Measurements from ENCODE around the gene EXOC6. TPM values are rescaled to one million over a fixed set of nuclear protein-coding genes. Genes with fewer than 3 reads are reported as not detected.

The EXOC6 gene
- 10 to 100 TPM in 2 of 3 donors, 1 to 10 TPM in 1; 7.0 to 26.1 (median 16.1) TPM for total RNA-seq

GRCh38 chr10:92848441-92849233, at the start of gene EXOC6:
TSS of gene EXOC6 (plus strand) at chr10:92848520. CDS start at chr10:92848534, 14 bp downstream.
- Histone ChIP-seq H3K27me3 (no peaks in the 10 kb centered on the region), H3K36me3 (no peaks in the 10 kb centered on the region), H3K4me3 (peak within 1 kb of the TSS; percentile 93 to 95 (median 94)), H3K27ac (peak within 1 kb of the TSS; percentile 87 to 92), H3K4me1 (no peaks in the 10 kb centered on the region), H3K9me3 (no peaks in the 10 kb centered on the region)
- intact Hi-C loops (cut with DNase I; ENCODE audit: low total_unique reads), result no loop called here
- no peak for TF ChIP-seq POLR2A (IDR thresholded peaks at IDR 0.05)
- TF ChIP-seq POLR2AphosphoS5 (IDR thresholded peaks at IDR 0.05), result no peak
- TF ChIP-seq CTCF (IDR thresholded peaks at IDR 0.05), result no peak
- DNase-seq (ENCODE audit: low spot score in 2 of 2), result peak; percentile 44 to 77

GRCh38 chr10:92799568-92799967, 48.8 kb upstream of the EXOC6 start:
- intact Hi-C loops (cut with DNase I; ENCODE audit: low total_unique reads), result no loop called here
- Histone ChIP-seq H3K4me3 (no peak overlapping the region), H3K27ac (no peak overlapping the region), H3K4me1 (no peaks in the 10 kb centered on the region), H3K27me3 (no peaks in the 10 kb centered on the region), H3K36me3 (no peaks in the 10 kb centered on the region), H3K9me3 (no peaks in the 10 kb centered on the region)
- TF ChIP-seq CTCF (IDR thresholded peaks at IDR 0.05) (no peak), POLR2AphosphoS5 (IDR thresholded peaks at IDR 0.05) (no peak), POLR2A (IDR thresholded peaks at IDR 0.05) (no peak)
- no peak for DNase-seq (ENCODE audit: low spot score in 2 of 2)

GRCh38 chr10:92800134-92800733, 48.1 kb upstream of the EXOC6 start:
- Histone ChIP-seq H3K27ac (no peak overlapping the region), H3K36me3 (no peaks in the 10 kb centered on the region), H3K27me3 (no peaks in the 10 kb centered on the region), H3K4me1 (no peaks in the 10 kb centered on the region), H3K4me3 (no peak overlapping the region), H3K9me3 (no peaks in the 10 kb centered on the region)
- TF ChIP-seq CTCF (IDR thresholded peaks at IDR 0.05) (no peak), POLR2AphosphoS5 (IDR thresholded peaks at IDR 0.05) (no peak), POLR2A (IDR thresholded peaks at IDR 0.05) (no peak)
- intact Hi-C loops (cut with DNase I; ENCODE audit: low total_unique reads), result no loop called here
- no peak for DNase-seq (ENCODE audit: low spot score in 2 of 2)

- Histone ChIP-seq H3K9me3 (no peaks in the 10 kb centered on the region), H3K4me1 (no peaks in the 10 kb centered on the region), H3K27me3 (no peaks in the 10 kb centered on the region), H3K4me3 (no peak overlapping the region), H3K36me3 (no peaks in the 10 kb centered on the region), H3K27ac (no peak overlapping the region)
- DNase-seq (ENCODE audit: low spot score in 2 of 2), result no peak
- no peak for TF ChIP-seq CTCF (IDR thresholded peaks at IDR 0.05)
- TF ChIP-seq POLR2AphosphoS5 (IDR thresholded peaks at IDR 0.05), result no peak
- no peak for TF ChIP-seq POLR2A (IDR thresholded peaks at IDR 0.05)
- intact Hi-C loops (cut with DNase I; ENCODE audit: low total_unique reads), result no loop called here
These were observed 46.1 kb upstream of the EXOC6 start for GRCh38 chr10:92801978-92802872.

Data from breast epithelium (tissue), 4 donors.